Calu3 (cell line): Measurements from ENCODE around the gene TNFAIP8L1. TPM values are rescaled to one million over a fixed set of nuclear protein-coding genes. Genes with fewer than 3 reads are reported as not detected.

Experiments
- BruUV-seq: library from RNA; stranded (reverse); fragments of 400-500 nt; replicated peaks from 2 replicates; lab custom pipeline; 2021; lab: Mats Ljungman, UMichigan
- CTCF ChIA-PET: fragments of 300-600 bp; sonication (Branson Sonifier 250); formaldehyde crosslinking; loops from one replicate; lab custom pipeline; 2022; ENCODE audit warnings: antibody characterized with exemption; lab: Charles Lee
- DNase-seq: peaks from one replicate; pipeline ENCODE4 v3.0.0; 2022
- H3K27ac Mint-ChIP-seq: one replicate; pipeline ENCODE4 v1.8.0; 2022; ENCODE audit warnings: mixed read lengths; ENCODE audit not compliant: unreplicated experiment
- H3K27me3 Mint-ChIP-seq: one replicate; pipeline ENCODE4 v1.8.0; 2022; ENCODE audit warnings: mixed read lengths; ENCODE audit not compliant: unreplicated experiment
- H3K36me3 Mint-ChIP-seq: one replicate; pipeline ENCODE4 v1.8.0; 2022; ENCODE audit warnings: mild to moderate bottlenecking, moderate library complexity, mixed read lengths; ENCODE audit not compliant: insufficient read depth, unreplicated experiment
- H3K4me1 Mint-ChIP-seq: one replicate; pipeline ENCODE4 v1.8.0; 2022; ENCODE audit warnings: mild to moderate bottlenecking, low read depth, mixed read lengths; ENCODE audit not compliant: unreplicated experiment
- H3K4me3 Mint-ChIP-seq: one replicate; pipeline ENCODE4 v1.8.0; 2022; ENCODE audit warnings: mild to moderate bottlenecking, low read depth, moderate library complexity, mixed read lengths; ENCODE audit not compliant: unreplicated experiment
- H3K9me3 Mint-ChIP-seq: one replicate; pipeline ENCODE4 v1.8.0; 2022; ENCODE audit warnings: low read depth, mixed read lengths; ENCODE audit not compliant: unreplicated experiment
- intact Hi-C: fragments of 100-400 bp; cut with micrococcal nuclease; formaldehyde crosslinking; loops from one replicate; pipeline ENCODE4 v1.10.0; 2022; ENCODE audit not compliant: unreplicated experiment
- total RNA-seq: library from RNA; stranded (reverse); gene quantifications from 2 replicates; pipeline ENCODE4 v1.2.3, GENCODE V29; 2022
- TF ChIP-seq, protein P1 (sequence below): fragments of 200-600 bp; IDR thresholded peaks from one replicate; pipeline ENCODE4 v1.8.0; 2022; ENCODE audit warnings: antibody characterized with exemption; ENCODE audit not compliant: unreplicated experiment

TNFAIP8L1 gene
- total RNA-seq, 1 experiment from 2014 or later, result 5.3 TPM

DNA sequence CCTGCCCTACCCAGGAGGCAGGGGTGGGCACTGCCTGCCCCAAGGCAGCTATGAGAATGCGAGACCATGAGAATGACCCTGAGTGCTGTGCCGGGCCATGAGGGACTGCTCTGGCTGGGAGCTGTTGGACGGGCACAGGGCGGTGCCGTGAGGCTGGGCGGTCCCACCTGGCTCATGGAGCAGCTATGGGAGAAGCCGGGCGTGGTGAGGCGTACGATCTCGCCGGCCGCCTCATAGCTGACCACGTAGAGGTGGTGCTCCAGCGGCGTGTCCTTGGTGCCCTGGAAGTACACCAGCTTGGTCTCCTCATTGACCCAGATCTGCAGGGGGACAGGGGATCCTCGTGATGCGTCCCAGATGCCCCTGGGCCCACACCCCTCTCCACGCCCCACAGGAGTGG lies 50.1 kb downstream of the TNFAIP8L1 start:
- H3K9me3 Mint-ChIP-seq, result no peaks in the 10 kb centered on the region
- H3K27me3 Mint-ChIP-seq, result no peaks in the 10 kb centered on the region
- H3K36me3 Mint-ChIP-seq, result peaks cover 43% of the 10 kb centered on the region
- no peak overlapping the region for H3K27ac Mint-ChIP-seq
- H3K4me3 Mint-ChIP-seq, result no peak overlapping the region
- CTCF ChIA-PET, result interaction anchor here (0.6 kb wide), 1 partner anchor 10 kb away, joined by 3 read pairs; no protein-coding TSS in a partner anchor
- TF ChIP-seq, protein P1, sequence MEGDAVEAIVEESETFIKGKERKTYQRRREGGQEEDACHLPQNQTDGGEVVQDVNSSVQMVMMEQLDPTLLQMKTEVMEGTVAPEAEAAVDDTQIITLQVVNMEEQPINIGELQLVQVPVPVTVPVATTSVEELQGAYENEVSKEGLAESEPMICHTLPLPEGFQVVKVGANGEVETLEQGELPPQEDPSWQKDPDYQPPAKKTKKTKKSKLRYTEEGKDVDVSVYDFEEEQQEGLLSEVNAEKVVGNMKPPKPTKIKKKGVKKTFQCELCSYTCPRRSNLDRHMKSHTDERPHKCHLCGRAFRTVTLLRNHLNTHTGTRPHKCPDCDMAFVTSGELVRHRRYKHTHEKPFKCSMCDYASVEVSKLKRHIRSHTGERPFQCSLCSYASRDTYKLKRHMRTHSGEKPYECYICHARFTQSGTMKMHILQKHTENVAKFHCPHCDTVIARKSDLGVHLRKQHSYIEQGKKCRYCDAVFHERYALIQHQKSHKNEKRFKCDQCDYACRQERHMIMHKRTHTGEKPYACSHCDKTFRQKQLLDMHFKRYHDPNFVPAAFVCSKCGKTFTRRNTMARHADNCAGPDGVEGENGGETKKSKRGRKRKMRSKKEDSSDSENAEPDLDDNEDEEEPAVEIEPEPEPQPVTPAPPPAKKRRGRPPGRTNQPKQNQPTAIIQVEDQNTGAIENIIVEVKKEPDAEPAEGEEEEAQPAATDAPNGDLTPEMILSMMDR, result no peak
- DNase-seq, result no peak
- intact Hi-C loops, result no loop called here
- H3K4me1 Mint-ChIP-seq, result peaks cover 8% of the 10 kb centered on the region
- BruUV-seq, result no TSS peak

GRCh38 chr19:4690361-4690760 lies 51.0 kb downstream of the TNFAIP8L1 start:
- TF ChIP-seq, protein P1, result no peak
- no peaks in the 10 kb centered on the region for H3K9me3 Mint-ChIP-seq
- peaks cover 39% of the 10 kb centered on the region for H3K36me3 Mint-ChIP-seq
- no peak for DNase-seq
- H3K4me1 Mint-ChIP-seq, result peaks cover 12% of the 10 kb centered on the region
- intact Hi-C loops, result no loop called here
- H3K27me3 Mint-ChIP-seq, result no peaks in the 10 kb centered on the region
- H3K27ac Mint-ChIP-seq, result no peak overlapping the region
- H3K4me3 Mint-ChIP-seq, result no peak overlapping the region
- CTCF ChIA-PET, result no interaction called here
- no TSS peak for BruUV-seq

GRCh38 chr19:4691373-4691772 lies 52.1 kb downstream of the TNFAIP8L1 start:
- DNase-seq, result no peak
- peaks cover 12% of the 10 kb centered on the region for H3K4me1 Mint-ChIP-seq
- CTCF ChIA-PET, result no interaction called here
- TF ChIP-seq, protein P1, result no peak
- H3K27me3 Mint-ChIP-seq, result no peaks in the 10 kb centered on the region
- BruUV-seq, result no TSS peak
- H3K27ac Mint-ChIP-seq, result no peak overlapping the region
- intact Hi-C loops, result no loop called here
- H3K36me3 Mint-ChIP-seq, result peaks cover 42% of the 10 kb centered on the region
- H3K9me3 Mint-ChIP-seq, result no peaks in the 10 kb centered on the region
- H3K4me3 Mint-ChIP-seq, result no peak overlapping the region

GRCh38 chr19:4692251-4693077 lies 53.1 kb downstream of the TNFAIP8L1 start:
- no peak for DNase-seq
- intact Hi-C loops, result no loop called here
- H3K36me3 Mint-ChIP-seq, result peaks cover 48% of the 10 kb centered on the region
- H3K4me3 Mint-ChIP-seq, result no peak overlapping the region
- TF ChIP-seq, protein P1, result no peak
- H3K27me3 Mint-ChIP-seq, result no peaks in the 10 kb centered on the region
- H3K9me3 Mint-ChIP-seq, result no peaks in the 10 kb centered on the region
- CTCF ChIA-PET, result interaction anchor here (0.5 kb wide), 1 partner anchor 708 kb away, joined by 3 read pairs; no protein-coding TSS in a partner anchor
- peaks cover 12% of the 10 kb centered on the region for H3K4me1 Mint-ChIP-seq
- H3K27ac Mint-ChIP-seq, result no peak overlapping the region
- no TSS peak for BruUV-seq
